GM21528 (cell line): Measurements from ENCODE around the gene DECR2.
"Not testable (repeated sequence)": the region's sequence is repeated elsewhere in the genome, so short reads cannot be mapped to it uniquely, and the experiment has no call there.

ENCODE experiments used
- ATAC-seq: cut with Tn5 transposase; IDR thresholded peaks from one replicate; pipeline ENCODE4 v1.9.1; 2021; ENCODE audit warnings: mild to moderate bottlenecking, moderate library complexity; ENCODE audit not compliant: unreplicated experiment, low FRiP score

DECR2 gene, protein sequence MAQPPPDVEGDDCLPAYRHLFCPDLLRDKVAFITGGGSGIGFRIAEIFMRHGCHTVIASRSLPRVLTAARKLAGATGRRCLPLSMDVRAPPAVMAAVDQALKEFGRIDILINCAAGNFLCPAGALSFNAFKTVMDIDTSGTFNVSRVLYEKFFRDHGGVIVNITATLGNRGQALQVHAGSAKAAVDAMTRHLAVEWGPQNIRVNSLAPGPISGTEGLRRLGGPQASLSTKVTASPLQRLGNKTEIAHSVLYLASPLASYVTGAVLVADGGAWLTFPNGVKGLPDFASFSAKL

DNA sequence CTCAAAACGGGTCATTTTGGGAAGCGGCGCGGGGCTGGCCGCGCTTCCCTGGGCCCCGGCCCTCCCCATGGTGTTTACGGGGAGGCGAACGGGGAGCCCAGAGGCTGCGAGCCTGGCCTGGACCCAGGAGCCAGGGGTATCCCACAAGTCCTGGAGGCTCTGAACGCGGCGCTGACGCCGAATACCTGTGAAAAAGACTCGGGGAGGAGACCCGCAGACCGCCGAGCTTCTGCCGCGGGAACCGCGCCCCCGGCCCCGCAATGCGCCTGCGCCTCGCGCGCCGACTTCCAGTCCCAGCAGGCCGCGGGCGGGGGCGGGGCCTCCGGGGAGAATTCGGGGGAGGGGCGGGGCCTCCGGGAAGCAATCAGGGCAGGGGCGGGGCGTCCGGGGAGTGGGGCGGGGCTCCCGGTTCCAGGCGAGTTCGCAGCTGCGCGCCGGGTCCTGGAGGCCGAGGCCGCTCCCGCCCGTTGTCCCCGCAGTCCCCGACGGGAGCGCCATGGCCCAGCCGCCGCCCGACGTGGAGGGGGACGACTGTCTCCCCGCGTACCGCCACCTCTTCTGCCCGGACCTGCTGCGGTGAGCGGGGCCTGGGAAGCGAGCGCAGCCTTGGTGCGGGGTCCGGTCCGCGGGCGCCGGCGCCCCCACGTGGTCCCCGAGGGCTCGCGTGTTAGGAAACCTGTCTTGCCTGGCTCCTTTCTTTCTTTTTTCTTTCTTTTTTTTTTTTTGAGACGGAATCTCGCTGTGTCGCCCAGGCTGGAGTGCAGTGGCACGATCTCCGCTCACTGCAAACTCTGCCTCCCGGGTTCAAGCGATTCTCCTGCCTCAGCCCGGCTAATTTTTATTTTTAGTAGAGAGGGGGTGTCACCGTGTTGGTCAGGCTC lies at the start of gene DECR2:
Gene DECR2 (plus strand): TSS at position 418 of the 881 bp plus-strand sequence. CDS start 79 bp downstream, at position 497.
- peak; percentile 49 for ATAC-seq

DNA sequence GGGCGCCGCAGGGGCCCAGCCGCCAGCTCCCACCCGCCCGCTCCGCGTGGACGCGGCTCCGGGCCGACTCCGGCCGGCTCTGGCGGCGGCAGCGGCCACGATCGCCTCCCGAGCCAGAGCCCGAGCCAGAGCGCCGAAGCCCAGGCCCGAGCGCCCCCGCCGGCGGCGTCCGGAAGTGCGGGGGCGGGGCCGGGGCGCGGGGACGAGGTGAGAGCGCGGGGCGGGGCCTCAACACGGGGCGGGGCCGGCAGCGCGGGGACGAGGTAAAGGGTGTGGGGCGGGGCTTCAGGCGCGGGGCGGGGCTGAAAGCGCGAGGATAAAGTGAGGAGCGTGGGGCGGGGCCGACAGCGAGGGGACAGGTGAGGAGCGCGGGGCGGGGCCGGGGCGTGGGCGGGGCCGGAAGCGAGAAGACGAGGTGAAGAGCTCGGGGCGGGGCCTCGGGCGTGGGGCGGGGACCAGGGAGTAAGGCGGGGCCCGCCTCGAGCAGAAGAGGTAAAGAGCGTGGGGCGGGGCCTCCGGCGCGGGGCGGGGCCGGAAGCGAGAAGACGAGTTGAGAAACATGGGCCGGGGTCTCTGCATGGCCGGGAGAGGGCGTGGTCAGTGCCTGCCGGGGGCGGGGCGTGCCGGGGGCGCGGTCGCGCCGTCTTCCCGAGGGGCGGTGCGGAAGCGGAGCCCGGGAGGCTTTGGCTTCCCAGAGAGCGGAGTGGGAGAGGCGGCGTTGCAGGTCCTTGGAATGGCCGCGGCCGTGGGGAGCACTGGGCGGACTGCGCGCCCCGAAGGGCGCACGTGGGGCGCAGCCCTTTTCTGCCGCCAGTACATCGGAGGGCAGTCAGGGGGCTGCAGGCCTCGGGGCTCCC lies 48.9 kb upstream of the DECR2 start, which contains the start of gene AXIN1:
Gene AXIN1 (minus strand): TSS at position 177 of the 857 bp plus-strand sequence. CDS start 5,698 bp downstream, outside the sequence.
- ATAC-seq = peak; percentile 51

DNA sequence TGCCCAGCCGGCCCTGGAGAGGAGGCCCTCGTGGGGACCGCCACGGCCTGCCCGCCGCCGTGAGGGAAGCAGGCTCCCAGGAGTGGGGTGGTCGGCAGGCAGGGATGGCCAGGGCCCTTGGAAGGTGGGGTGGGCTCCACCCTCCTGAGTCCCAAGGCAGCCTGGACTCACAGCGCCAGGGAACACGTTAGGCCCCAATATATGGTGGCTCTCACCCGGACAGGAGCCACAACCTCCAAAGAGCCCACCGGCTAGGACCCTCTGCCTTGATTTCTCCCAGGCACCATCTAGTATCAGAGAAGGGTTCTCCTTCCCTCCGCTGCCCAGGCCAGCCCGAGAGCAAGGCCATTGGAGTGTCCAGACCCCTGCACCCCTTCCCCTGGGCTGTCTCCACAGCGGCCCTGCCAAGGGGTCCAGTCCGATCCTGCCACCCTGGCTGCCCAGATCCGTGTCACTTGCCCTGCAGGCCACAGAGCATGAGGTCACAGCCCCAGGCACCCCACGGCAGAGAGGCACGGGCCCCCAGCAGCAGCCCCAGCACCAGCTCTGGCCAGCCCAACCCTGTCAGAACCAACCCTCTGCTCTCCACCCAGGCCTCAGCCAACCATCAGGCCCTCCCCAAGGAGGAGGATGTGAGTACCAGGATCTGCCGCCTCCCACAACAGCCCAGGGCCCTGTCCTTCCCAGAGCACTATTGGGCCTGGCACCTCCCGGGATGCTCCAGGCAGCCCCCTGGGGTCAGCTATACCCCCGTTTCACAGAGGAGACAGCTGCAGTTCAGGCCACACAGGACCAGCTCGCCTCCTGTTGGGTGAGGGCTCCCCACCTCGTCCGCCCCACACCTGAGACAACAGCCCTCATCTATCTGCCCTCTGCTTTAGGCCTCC lies 48.0 kb upstream of the DECR2 start:
- peak; percentile 3 for ATAC-seq

DNA sequence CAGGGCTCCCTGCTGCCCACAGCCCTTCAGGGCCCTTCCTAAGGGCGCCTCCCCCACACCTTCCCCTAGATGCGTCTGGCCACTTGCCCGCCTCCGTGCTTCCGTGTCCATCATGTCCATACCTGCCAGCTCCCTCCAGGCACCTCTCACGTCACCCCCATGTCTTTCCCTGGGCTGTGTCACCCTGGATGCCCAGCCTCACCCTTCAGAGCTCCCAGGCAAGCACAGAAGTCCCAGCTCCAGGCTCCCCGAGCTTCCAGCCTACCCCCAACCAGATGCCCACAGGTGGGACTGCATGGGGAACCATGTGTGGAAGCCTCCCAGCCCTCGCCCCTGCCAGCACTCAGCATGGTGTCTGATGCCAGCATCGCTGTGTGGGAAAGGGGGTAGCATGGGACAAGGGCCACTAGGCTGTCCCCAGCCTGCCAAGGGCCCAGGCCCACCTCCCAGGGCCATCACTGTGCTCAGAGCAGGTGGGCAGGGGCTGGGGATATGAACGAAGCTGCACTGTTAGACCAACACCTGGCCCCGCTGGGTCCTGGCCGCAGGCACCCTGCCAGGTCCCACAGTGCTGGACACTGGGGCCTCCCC lies 47.3 kb upstream of the DECR2 start:
- no peak for ATAC-seq

DNA sequence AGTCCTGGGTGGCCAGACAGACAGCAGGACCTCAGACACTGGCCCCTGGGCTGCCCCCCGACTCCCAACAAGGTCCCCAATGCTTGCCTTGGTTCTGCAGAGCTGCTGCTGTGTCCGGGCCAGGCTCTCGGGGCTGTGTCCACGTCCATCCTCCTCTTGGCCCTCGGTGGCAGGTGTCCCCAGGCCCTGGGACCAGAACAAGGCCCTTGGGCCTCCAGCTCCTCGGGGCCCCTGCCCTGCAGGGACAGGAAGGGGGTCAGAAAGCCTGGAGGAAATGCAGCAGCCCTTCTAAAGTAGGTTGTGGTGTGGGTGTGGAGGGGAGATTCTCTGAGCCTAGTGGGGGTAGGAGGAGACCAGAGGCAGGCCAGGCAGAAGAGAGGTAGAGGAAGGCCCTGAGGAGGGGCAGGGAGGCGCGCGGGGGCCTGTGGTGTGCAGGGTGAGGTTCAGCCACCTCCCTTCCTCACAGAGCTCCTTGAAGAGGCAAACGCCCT lies 46.7 kb upstream of the DECR2 start:
- no peak for ATAC-seq

DNA sequence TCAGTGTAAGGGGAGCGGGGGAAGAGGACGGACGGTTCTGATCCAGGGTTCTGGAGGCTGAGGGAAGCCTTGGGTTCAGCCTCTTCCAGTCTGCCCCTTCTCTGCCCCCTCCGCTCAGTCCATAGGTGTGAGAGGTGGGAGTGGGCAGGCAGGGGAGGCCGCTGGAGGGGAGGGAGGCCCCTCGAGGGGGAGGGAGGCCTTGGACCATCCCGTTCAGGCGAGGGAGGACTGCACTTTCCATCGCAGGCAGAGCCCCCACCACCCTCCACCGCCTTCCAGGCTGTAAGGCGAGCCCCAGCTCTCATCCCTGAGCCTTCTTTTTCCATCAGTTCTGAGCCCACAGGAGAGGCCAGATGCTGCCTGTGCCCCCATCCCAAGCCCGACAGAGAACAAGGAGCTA lies 44.9 kb upstream of the DECR2 start:
- no peak for ATAC-seq

DNA sequence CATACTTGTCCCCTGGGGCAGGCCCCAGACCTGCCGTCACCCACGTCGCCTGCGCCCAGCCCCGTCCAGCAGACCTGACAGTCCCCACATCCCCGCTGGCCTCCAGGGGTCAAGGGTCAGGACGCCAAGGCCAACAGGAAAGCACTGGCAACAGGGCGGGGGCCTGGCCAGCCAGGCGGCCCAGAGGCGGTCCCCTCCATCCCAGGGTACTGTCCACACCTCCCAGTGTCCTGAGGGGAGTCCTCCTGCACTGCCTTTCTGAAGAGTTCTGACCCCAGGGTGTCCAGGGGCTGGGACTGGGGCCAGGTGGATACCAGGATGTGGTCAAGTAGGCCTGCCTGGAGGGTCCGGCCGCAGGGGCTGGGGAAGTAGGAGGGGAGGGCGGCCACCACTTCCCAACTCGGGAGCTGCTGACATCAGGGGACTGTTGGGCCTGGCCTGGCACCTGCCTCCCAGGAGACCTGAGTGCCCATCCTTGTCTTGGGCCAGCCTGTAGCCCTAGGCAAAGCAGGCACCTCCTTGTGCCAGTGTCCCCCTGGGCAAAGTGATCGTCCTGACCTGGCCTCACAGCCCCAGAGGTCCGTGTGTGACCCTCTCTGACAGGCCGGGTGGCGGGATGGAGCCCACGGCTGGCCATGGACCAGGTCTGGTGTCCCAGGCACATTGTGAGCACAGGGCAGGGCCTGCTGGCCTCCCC lies 42.5 kb upstream of the DECR2 start:
- ATAC-seq = no peak

DNA sequence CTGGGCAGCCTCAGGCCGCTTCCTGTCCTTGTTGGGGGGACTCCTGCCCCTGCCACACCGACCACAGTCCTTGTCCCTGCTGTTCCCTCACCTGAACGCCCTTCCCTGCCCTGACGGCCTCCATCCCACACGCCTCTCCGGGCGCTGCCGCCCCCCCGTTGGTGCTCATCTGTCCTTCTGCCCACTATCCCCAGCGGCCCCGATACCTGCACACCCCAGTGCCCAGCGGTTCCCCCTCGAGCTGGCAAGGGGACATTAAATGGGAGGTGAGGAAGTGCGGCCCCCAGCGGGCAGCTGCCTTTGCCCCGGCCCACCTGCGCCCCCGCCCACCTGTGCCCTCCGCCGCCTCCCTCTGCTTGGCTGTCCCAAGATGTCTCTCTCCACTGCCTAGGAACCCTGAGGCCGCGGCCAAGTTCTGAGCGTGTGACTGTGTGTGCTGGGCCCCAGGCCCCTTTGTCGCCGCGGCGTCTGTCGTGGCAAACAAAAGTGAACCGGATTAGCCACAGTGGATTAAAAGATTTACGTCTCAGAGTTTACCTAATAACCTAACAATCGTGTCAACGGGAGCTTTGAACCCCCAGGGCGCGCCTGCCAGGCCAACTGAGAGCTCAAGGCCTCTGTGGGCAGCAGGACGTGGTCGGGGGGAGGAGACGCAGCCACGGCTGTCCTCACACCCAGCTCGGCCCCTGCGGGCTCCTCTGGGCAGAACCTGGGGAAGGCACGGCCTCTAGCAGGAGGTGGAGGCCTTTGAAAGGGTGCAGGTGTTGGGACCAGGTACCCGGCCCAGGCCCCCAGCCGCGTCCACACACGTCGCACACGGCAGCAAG lies 41.6 kb upstream of the DECR2 start:
- no peak for ATAC-seq

DNA sequence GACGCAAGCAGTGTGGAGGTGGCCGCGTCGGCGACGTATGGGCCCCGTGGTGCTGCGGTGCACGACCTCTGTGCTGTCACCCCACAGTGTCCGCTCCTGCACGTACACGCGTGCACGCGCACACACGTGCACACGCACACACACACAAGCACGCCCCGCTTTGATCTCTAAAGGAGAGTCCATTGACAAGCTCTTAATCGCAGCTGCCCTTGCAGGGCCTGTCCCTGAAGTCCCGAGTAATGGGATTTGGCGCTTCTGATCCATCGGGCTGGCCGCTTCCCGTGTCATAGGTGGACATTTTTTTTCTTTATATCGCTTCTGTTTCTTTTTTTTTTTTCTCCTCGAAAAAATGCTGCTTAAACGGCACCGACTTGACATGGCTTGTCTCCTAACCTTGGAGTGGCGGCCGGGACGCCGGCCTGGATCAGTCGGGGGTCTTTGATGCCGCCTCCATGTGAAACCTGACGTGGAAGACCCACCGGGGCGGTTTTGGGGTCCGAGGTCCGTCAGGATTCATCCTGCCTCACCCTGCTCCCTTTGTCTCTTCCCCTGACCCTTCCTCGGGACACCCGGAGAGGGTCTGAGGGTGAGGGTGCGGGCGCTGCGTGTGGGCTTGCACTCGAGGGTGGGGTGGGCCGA lies 40.9 kb upstream of the DECR2 start:
- ATAC-seq = no peak

DNA sequence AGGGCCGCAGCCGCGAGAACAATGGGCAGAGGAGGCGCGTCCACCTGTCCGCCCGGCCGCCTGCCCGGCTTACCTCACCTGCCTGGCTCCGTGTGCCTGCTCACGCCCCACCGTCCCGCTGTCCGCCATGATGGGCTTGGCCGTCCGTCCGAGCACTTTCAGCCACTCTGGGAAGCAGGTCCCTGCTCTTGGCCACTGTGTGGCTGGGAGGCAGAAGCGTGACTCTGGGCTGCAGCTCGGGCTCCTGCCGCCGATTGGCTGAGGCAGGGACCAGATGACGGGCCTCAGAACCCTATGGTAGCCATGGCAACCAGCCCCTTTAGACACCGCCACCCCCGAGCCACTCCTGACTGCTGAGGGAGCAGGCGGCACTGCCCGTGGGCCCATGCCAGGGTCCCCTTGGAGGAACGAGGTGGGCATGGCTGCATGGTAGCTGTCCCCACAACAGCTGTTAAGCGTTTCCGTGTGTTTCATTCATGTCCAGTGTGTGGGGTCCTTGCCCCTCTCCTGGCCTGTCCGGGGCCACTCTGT lies 40.3 kb upstream of the DECR2 start:
- ATAC-seq = no peak

DNA sequence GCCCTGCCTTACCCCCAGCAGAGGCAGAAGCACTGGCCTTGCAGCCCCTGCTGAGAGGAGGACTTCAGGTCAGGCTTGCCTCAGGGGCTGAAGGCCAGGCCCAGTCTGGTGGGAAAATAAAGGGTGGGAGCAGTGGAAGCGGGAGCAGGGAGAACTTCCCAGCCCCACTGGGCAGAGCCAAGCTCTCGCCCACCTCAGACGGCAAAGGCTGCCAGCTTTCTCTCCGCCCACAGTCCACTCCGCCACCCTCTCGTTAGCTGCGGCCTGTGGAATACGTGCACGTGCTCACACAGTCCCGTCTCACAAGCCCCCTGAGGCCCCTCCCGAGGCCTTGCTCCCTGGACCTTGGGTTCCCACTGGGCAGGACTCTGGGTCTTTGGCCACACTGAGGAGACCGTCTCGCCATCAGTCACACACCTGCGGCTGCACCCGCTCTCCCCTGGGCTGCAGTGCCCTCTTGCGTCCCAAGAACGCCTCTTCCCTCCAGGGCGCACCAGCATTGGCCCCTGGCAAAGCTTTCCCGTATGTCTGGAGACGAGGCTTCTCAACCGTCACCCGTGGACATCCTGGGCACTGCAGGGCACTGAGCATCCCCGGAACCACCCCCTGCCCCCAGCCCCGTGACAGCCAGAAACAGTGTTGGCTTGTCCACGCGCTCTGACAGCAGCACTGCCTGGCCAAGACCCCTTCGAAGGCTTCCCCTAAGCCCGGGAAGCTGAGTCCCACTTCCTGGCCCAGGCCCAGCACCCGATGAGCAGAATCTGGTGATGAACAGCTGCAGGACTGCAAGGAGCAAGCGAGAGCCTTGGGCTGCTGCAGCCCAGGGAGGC lies 39.6 kb upstream of the DECR2 start:
- ATAC-seq = no peak

DNA sequence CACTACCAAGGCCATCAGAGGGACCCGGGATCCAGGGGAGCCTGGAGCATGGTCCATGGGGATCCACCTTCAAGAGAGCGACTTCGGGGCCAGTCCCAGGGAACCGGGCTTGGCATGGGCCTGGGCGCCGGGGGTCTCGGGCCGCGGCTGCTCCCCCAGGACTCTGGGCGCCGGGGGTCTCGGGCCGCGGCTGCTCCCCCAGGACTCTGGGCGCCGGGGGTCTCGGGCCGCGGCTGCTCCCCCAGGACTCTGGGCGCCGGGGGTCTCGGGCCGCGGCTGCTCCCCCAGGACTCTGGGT lies 39.0 kb upstream of the DECR2 start:
- not testable (repeated sequence) for ATAC-seq

DNA sequence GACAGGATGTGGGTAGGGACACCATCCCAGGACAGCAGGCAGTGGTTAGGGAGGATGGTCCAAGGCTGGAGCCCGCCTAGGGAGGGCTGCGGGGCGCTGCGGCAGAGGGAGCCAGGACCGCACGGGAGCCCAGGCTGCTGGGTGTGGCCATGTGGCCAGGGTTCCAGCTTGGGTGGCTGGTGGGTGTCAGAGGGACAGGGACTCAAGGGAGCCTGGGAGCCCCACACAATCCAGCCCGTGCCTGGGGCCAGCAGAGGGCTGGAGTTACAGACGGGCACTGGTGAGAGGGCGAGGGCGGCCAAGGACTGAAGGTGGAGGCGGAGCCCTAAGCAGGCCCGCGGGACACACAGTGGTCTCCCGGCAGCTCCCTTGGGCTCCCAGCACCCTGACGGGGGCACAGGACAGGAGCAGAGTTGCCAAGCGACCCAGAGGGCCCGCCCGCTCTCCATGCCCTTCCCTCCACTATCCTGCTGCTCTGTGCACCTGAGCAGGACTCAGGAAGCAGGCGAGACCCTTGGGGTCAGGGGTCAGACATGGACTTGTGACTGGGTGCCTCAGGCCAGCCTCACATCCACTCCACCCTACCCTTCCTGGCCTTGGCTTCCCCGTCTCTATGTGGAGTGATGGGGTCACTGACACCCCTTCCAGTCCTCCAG lies 38.4 kb upstream of the DECR2 start:
- ATAC-seq = no peak

DNA sequence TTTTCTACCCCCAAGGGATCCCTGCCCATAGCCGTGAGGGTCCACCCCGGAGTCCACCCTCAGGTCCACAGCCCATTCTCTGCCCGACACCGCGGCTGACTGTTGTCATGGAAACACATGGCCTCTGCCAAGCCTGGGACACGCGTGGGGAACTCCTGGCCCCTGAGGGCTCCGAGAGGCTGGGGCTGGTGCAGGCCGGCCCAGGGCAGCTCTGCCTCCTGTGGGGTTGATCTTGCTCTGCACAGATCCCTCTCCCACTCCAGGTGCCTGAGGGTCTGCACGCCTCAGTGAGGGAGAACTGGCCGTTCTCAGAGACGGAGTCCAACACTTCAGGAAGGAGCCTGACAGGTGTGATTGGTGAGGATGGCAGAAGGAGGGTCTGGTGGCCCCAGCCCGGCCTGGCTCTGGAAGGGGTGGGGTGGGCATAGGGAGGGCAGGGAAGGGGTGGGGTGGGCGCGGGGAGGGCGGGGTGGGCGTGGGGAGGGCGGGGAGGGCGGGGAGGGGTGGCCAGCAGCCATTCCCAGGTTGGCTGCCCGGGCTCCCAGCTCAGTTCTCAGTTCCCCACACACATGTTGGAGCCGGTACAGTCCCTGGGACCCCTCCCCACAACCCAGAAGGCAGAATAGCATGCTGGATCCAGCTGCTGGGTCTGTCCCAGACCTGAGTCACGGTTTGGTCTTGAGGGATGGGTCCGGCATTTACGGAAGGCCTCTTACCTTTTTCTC lies 37.8 kb upstream of the DECR2 start:
- no peak for ATAC-seq
